HepG2 (cell line): ENCODE results near the gene PLCB1.

Experiments used
- CEBPG ChIP-seq: IDR thresholded peaks from 2 replicates; pipeline ENCODE4 v1.6.1; 2016
- RFX1 ChIP-seq: fragments of 450-650 bp; IDR thresholded peaks from 2 replicates; pipeline ENCODE4 v1.6.1; 2017
- YEATS2 ChIP-seq: sonication (generic); formaldehyde crosslinking; IDR thresholded peaks from 2 replicates; pipeline ENCODE4 v1.4.0; 2020; ENCODE audit warnings: missing genetic modification reagents, borderline replicate concordance
- ZNF589 ChIP-seq: sonication (generic); formaldehyde crosslinking; conservative IDR thresholded peaks from 2 replicates; pipeline ENCODE4 v1.8.0; 2022; ENCODE audit warnings: mild to moderate bottlenecking, moderate library complexity, missing genetic modification reagents
- TF ChIP-seq, protein P1 (sequence below): IDR thresholded peaks from 2 replicates; pipeline ENCODE4 v1.6.1; 2012; ENCODE audit warnings: inconsistent platforms
- TF ChIP-seq, protein P2 (sequence below): sonication (generic); formaldehyde crosslinking; IDR thresholded peaks from 2 replicates; pipeline ENCODE4 v1.5.0; 2020; ENCODE audit warnings: mild to moderate bottlenecking, missing genetic modification reagents, moderate library complexity
- TF ChIP-seq, protein P3 (sequence below): sonication (generic); formaldehyde crosslinking; IDR thresholded peaks from 2 replicates; pipeline ENCODE4 v1.8.1; 2023; ENCODE audit warnings: missing genetic modification reagents, mild to moderate bottlenecking, borderline replicate concordance
- TF ChIP-seq, protein P4 (sequence below): IDR thresholded peaks from 2 replicates; pipeline ENCODE4 v1.6.1; 2016; ENCODE audit warnings: low read depth, borderline replicate concordance

DNA sequence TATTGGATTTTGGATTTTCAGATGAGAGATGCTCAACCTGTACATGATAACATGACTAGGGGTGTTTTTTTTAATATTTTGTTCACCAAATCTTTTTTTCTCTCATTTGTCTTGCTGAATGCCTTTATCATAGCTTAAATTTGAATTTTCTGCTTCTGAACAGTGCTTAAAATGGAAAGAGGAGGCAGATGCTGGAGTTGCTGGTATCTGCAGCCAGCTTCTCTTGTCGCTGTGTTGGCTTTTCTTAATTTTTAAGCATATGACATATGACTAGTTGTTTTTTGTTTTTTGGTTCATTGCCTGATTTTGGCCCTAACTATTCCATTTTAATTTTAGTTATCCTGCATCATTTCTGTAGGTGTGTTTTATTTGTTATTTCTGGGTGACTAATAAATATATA, 196.1 kb downstream of the PLCB1 start:
- no peak for TF ChIP-seq ZNF589 (CRISPR knock-in tag)
- TF ChIP-seq, protein P1, sequence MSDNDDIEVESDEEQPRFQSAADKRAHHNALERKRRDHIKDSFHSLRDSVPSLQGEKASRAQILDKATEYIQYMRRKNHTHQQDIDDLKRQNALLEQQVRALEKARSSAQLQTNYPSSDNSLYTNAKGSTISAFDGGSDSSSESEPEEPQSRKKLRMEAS, result no peak
- TF ChIP-seq, protein P2, sequence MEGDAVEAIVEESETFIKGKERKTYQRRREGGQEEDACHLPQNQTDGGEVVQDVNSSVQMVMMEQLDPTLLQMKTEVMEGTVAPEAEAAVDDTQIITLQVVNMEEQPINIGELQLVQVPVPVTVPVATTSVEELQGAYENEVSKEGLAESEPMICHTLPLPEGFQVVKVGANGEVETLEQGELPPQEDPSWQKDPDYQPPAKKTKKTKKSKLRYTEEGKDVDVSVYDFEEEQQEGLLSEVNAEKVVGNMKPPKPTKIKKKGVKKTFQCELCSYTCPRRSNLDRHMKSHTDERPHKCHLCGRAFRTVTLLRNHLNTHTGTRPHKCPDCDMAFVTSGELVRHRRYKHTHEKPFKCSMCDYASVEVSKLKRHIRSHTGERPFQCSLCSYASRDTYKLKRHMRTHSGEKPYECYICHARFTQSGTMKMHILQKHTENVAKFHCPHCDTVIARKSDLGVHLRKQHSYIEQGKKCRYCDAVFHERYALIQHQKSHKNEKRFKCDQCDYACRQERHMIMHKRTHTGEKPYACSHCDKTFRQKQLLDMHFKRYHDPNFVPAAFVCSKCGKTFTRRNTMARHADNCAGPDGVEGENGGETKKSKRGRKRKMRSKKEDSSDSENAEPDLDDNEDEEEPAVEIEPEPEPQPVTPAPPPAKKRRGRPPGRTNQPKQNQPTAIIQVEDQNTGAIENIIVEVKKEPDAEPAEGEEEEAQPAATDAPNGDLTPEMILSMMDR (CRISPR knock-in tag), result no peak
- TF ChIP-seq, protein P3, sequence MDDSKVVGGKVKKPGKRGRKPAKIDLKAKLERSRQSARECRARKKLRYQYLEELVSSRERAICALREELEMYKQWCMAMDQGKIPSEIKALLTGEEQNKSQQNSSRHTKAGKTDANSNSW, result no peak
- TF ChIP-seq CEBPG, result no peak
- TF ChIP-seq, protein P4, sequence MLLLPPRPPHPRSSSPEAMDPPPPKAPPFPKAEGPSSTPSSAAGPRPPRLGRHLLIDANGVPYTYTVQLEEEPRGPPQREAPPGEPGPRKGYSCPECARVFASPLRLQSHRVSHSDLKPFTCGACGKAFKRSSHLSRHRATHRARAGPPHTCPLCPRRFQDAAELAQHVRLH (CRISPR knock-in tag), result no peak
- TF ChIP-seq RFX1, result no peak
- TF ChIP-seq YEATS2 (CRISPR knock-in tag), result no peak
